OCI-LY7 (cell line): ENCODE results near the gene EIF4G1.

Experiments used
- EZH2phosphoT487 ChIP-seq: fragments of 200-600 bp; sonication (generic); IDR thresholded peaks from 2 replicates; pipeline ENCODE4 v1.6.1; 2018; ENCODE audit warnings: low read depth, borderline replicate concordance, mild to moderate bottlenecking, mixed run types, antibody characterized with exemption, low read length, moderate library complexity, mixed read lengths
- TF ChIP-seq, protein P1 (sequence below): fragments of 200-600 bp; sonication (generic); conservative IDR thresholded peaks from 2 replicates; pipeline ENCODE4 v1.5.1; 2014; ENCODE audit warnings: mild to moderate bottlenecking, antibody characterized with exemption, low read length, moderate library complexity, mixed read lengths

DNA sequence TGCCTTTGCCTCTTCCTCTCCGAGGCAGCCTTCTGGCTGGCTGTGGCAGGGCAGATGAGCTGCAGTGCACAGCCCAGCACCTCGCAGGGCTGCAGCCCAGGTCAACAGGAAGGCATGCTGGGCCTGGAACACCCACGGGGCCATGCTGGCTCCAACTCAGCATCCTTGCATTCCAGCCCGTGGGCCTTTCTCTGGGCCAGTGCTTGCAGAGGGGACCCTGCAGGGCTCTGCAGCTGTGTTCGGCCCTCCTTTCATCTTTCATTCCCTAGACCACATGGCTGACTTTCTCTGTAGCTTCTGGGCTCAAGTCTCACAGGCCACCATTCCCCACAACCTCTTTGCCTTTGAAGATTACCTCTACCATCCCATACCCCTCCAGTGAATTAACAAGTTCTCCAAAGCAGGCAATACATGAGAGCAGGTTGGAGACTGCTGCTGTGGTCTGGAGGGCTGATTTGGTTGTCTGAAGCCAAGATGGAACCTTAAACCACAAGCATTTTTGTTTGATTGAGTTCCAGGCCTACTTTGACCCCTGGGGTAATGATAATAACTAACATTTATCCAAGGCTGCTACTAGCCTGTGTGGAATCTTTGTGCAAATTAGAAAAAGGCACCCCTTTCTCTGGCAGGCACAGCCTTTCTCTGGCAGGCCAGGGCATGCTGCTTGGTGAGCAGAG is 28.9 kb downstream of the EIF4G1 start:
- TF ChIP-seq, protein P1, sequence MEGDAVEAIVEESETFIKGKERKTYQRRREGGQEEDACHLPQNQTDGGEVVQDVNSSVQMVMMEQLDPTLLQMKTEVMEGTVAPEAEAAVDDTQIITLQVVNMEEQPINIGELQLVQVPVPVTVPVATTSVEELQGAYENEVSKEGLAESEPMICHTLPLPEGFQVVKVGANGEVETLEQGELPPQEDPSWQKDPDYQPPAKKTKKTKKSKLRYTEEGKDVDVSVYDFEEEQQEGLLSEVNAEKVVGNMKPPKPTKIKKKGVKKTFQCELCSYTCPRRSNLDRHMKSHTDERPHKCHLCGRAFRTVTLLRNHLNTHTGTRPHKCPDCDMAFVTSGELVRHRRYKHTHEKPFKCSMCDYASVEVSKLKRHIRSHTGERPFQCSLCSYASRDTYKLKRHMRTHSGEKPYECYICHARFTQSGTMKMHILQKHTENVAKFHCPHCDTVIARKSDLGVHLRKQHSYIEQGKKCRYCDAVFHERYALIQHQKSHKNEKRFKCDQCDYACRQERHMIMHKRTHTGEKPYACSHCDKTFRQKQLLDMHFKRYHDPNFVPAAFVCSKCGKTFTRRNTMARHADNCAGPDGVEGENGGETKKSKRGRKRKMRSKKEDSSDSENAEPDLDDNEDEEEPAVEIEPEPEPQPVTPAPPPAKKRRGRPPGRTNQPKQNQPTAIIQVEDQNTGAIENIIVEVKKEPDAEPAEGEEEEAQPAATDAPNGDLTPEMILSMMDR = no peak
- TF ChIP-seq EZH2phosphoT487 = no peak
